CD4-positive, alpha-beta T cell treated with Interleukin-10 for 1 hour (primary cell): ENCODE data around the gene MSRB2.
"Not testable (repeated sequence)": the region's sequence is repeated elsewhere in the genome, so short reads cannot be mapped to it uniquely, and the experiment has no call there.

Source experiments
- DNase-seq: peaks from one replicate; pipeline ENCODE4 v3.0.0-alpha.2; 2020

Gene MSRB2

GRCh38 chr10:23095404-23095965 is at the start of gene MSRB2:
Gene MSRB2 (plus strand): TSS chr10:23095579. CDS start chr10:23095609, 30 bp downstream.
- peak; percentile 84 for DNase-seq

- DNase-seq = no peak
Observed at GRCh38 chr10:23046027-23046426, 49.4 kb upstream of the MSRB2 start.

GRCh38 chr10:23047201-23048050 is 48.0 kb upstream of the MSRB2 start:
- no peak for DNase-seq

- DNase-seq = no peak
Observed at GRCh38 chr10:23048191-23048590, 47.2 kb upstream of the MSRB2 start.

- no peak for DNase-seq
Observed at GRCh38 chr10:23051278-23051677, 44.1 kb upstream of the MSRB2 start.

- no peak for DNase-seq
Observed at GRCh38 chr10:23051855-23052331, 43.5 kb upstream of the MSRB2 start.

GRCh38 chr10:23053036-23053435 is 42.3 kb upstream of the MSRB2 start:
- no peak for DNase-seq

GRCh38 chr10:23055424-23056185 is 39.8 kb upstream of the MSRB2 start:
- no peak for DNase-seq

- no peak for DNase-seq
Observed at GRCh38 chr10:23056186-23056579, 39.2 kb upstream of the MSRB2 start.

GRCh38 chr10:23058366-23058765 is 37.0 kb upstream of the MSRB2 start:
- DNase-seq = no peak

GRCh38 chr10:23060918-23061317 is 34.5 kb upstream of the MSRB2 start:
- no peak for DNase-seq

- DNase-seq = no peak
Observed at GRCh38 chr10:23063045-23063972, 32.1 kb upstream of the MSRB2 start.

- no peak for DNase-seq
Observed at GRCh38 chr10:23063973-23064812, 31.2 kb upstream of the MSRB2 start.

GRCh38 chr10:23064813-23065114 is 30.6 kb upstream of the MSRB2 start:
- DNase-seq = not testable (repeated sequence)

GRCh38 chr10:23065181-23065948 is 30.0 kb upstream of the MSRB2 start:
- DNase-seq = no peak

- DNase-seq = no peak
Observed at GRCh38 chr10:23067337-23067736, 28.0 kb upstream of the MSRB2 start.

GRCh38 chr10:23067939-23068775 is 27.2 kb upstream of the MSRB2 start:
- DNase-seq = peak; percentile 65

- no peak for DNase-seq
Observed at GRCh38 chr10:23069019-23069815, 26.2 kb upstream of the MSRB2 start.
